Neuron (in vitro differentiated cells): ENCODE data around the gene CCDC154.

Experiments used
- H2AFZ ChIP-seq: one replicate; pipeline ENCODE4 v1.6.1; 2013; ENCODE audit warnings: low read depth, mild to moderate bottlenecking, inconsistent platforms, low read length, moderate library complexity
- H3K27me3 ChIP-seq: one replicate; pipeline ENCODE4 v1.6.1; 2013; ENCODE audit warnings: low read length; ENCODE audit not compliant: insufficient read depth
- H3K36me3 ChIP-seq: one replicate; pipeline ENCODE4 v1.6.1; 2013; ENCODE audit warnings: low read length; ENCODE audit not compliant: insufficient read depth
- H3K4me1 ChIP-seq: one replicate; pipeline ENCODE4 v1.6.1; 2013; ENCODE audit warnings: low read length; ENCODE audit not compliant: insufficient read depth
- H3K4me3 ChIP-seq: 2 replicates; pipeline ENCODE4 v1.5.1; 2013; ENCODE audit warnings: mild to moderate bottlenecking, low read length, moderate library complexity
- H3K9me3 ChIP-seq: one replicate; pipeline ENCODE4 v1.6.1; 2013; ENCODE audit warnings: low read length

The CCDC154 gene

DNA sequence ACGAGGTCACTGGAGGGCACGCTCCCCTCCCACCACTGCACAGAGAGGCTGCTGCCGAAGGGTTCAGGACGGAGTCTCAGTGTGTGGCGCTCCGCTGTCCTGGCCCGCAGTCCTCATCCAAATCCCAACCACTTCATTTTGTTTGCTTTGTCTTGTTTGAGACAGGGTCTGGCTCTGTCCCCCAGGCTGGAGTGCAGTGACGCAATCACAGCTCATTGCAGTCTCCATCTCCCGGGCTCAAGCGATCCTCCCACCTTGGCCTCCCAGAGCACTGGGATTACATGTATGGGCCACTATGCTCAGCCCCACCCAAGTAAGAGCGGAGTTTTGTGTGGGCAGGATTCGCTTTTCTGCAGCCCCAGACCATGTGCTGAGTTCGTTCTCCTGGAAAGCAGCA is 42.6 kb downstream of the CCDC154 start:
- Histone ChIP-seq H2AFZ (no peak overlapping the region), H3K9me3 (no peaks in the 10 kb centered on the region), H3K27me3 (no peaks in the 10 kb centered on the region), H3K4me1 (no peaks in the 10 kb centered on the region), H3K4me3 (no peak overlapping the region), H3K36me3 (peaks cover 39% of the 10 kb centered on the region)

DNA sequence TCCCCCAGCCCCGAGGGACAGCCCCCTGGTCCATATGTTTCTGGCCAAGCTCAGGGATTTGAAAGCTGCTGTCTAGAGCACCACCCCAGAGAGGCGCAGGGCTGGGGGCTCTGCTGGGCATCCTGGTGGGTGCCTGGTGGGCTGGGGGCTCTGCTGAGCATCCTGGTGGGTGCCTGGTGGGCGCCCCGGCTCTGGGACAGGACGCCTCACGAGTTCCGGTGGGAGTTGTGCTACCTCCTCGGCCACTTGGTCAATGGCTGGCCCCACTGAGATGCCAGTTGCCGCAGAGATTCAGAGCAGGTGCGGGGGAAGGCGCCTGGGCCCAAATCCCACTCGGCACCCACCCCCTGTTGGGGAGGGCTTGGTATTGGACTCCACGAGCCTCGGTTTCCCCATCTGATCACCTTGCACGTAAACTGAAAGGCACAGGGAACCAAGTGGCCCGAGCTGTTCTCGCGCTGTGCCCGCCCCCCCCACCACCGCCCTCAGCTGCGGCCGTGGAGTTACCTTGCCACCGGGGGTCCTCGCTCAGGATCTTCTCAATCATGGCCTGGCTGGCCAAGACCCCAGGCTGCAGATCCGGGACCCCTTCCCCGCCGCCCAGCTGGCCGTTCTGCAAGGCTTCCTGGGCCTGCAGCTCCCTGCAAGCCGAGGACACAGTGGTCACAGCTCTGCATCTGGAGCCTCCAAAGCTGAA is 43.1 kb downstream of the CCDC154 start:
- no peaks in the 10 kb centered on the region for H3K9me3 ChIP-seq
- H3K4me1 ChIP-seq, result no peaks in the 10 kb centered on the region
- H2AFZ ChIP-seq, result no peak overlapping the region
- H3K4me3 ChIP-seq, result no peak overlapping the region
- no peaks in the 10 kb centered on the region for H3K27me3 ChIP-seq
- peaks cover 40% of the 10 kb centered on the region for H3K36me3 ChIP-seq

GRCh38 chr16:1398826-1399581 is 45.4 kb downstream of the CCDC154 start:
- Histone ChIP-seq H3K36me3 (peaks cover 46% of the 10 kb centered on the region), H3K4me1 (no peaks in the 10 kb centered on the region), H3K27me3 (no peaks in the 10 kb centered on the region), H2AFZ (no peak overlapping the region), H3K4me3 (no peak overlapping the region), H3K9me3 (no peaks in the 10 kb centered on the region)

- H3K27me3 ChIP-seq, result no peaks in the 10 kb centered on the region
- no peaks in the 10 kb centered on the region for H3K9me3 ChIP-seq
- H3K4me3 ChIP-seq, result no peak overlapping the region
Measured at GRCh38 chr16:1398351-1398750, 46.0 kb downstream of the CCDC154 start.

GRCh38 chr16:1397779-1398178 is 46.6 kb downstream of the CCDC154 start:
- no peaks in the 10 kb centered on the region for H3K27me3 ChIP-seq
- no peaks in the 10 kb centered on the region for H3K4me1 ChIP-seq
- peaks cover 48% of the 10 kb centered on the region for H3K36me3 ChIP-seq
- no peaks in the 10 kb centered on the region for H3K9me3 ChIP-seq
- no peak overlapping the region for H2AFZ ChIP-seq
- H3K4me3 ChIP-seq, result no peak overlapping the region

More at GRCh38 chr16:1398351-1398750, 46.0 kb downstream of the CCDC154 start:
- Histone ChIP-seq H3K4me1 (no peaks in the 10 kb centered on the region), H3K36me3 (peaks cover 48% of the 10 kb centered on the region), H2AFZ (no peak overlapping the region)

DNA sequence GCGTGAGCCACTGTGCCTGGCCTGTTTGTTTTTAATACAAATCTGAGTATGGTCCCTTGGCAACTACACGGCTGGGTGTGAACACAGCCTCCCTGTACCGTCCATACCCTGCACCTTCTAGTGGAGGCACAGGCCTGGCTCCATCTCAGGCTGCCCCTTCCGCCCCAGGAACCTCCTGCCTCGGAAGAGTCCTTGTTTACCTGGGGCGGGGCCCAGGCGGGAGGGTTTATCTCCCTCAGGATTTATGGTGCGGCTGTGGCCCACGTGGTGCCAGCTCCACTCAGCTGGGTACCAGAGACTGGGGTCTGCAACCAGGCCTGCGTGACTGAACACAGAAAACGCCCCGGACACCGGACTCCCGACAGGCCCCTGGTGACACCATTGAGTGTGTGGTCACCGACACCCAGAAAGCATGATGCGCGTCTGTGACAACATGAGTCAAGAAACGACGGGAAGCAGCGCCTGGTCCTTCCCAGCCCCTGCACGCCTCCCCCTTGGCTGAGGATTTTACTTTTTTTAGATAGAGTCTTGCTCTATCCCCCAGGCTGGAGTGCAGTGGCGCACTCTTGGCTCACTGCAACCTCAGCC is 48.8 kb downstream of the CCDC154 start:
- H3K9me3 ChIP-seq, result no peaks in the 10 kb centered on the region
- H3K36me3 ChIP-seq, result peaks cover 49% of the 10 kb centered on the region
- no peak overlapping the region for H2AFZ ChIP-seq
- H3K4me1 ChIP-seq, result no peaks in the 10 kb centered on the region
- no peak overlapping the region for H3K4me3 ChIP-seq
- H3K27me3 ChIP-seq, result no peaks in the 10 kb centered on the region

- Histone ChIP-seq H3K9me3 (no peaks in the 10 kb centered on the region), H3K36me3 (peaks cover 52% of the 10 kb centered on the region), H3K27me3 (no peaks in the 10 kb centered on the region), H2AFZ (no peak overlapping the region), H3K4me1 (no peaks in the 10 kb centered on the region), H3K4me3 (no peak overlapping the region)
Measured at GRCh38 chr16:1394367-1394951, 49.9 kb downstream of the CCDC154 start.

DNA sequence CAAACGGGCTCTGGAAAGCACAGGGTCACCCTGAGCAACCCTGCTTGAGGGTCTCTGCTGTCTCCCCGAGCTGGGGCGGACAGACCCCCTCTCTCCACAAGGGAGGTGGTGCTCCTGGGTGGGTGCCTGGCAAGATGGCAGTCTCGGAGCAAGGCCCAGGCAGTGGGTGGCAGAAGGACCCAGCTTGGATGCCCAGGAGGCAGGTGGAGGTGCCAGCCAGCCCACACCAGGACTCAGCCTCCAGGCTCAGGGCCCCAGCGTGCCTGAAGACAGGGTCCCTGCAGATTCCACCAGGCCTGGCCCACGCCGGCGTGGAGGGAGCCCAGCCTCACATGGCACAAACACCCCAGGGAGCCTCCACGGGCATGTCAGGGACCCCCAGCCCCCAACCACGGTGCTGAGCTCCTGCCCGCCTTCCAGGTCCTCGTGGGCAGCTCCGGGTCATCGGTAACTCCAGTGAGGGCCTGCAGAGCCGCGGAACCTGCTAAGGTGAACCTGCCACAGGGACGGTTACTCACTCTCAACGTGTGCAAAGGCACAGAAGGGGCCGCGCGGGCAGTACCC is 50.7 kb downstream of the CCDC154 start:
- H3K27me3 ChIP-seq, result no peaks in the 10 kb centered on the region
- peaks cover 44% of the 10 kb centered on the region for H3K36me3 ChIP-seq
- H2AFZ ChIP-seq, result no peak overlapping the region
- H3K9me3 ChIP-seq, result no peaks in the 10 kb centered on the region
- no peak overlapping the region for H3K4me3 ChIP-seq
- no peaks in the 10 kb centered on the region for H3K4me1 ChIP-seq

DNA sequence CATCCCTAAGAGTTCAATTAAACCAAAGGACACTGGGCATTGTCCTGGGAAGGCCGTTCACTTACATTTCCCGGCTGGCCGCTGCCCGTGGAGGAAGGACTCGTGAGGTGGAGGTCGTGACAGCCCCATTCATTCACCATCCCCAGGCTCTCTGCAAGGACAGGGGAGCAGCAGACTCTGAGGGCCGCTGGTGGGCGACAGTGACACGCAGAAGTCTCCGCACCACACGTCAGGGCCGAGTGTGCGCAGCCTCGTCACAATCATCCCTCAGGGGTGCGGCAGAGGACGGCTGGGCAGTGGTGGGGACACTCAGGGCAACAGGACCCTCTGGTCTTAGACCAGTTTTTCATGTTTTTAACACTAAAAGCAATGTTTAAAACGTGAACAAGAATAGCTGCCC is 51.5 kb downstream of the CCDC154 start:
- H2AFZ ChIP-seq, result no peak overlapping the region
- H3K4me3 ChIP-seq, result no peak overlapping the region
- no peaks in the 10 kb centered on the region for H3K4me1 ChIP-seq
- H3K9me3 ChIP-seq, result no peaks in the 10 kb centered on the region
- peaks cover 47% of the 10 kb centered on the region for H3K36me3 ChIP-seq
- H3K27me3 ChIP-seq, result no peaks in the 10 kb centered on the region

DNA sequence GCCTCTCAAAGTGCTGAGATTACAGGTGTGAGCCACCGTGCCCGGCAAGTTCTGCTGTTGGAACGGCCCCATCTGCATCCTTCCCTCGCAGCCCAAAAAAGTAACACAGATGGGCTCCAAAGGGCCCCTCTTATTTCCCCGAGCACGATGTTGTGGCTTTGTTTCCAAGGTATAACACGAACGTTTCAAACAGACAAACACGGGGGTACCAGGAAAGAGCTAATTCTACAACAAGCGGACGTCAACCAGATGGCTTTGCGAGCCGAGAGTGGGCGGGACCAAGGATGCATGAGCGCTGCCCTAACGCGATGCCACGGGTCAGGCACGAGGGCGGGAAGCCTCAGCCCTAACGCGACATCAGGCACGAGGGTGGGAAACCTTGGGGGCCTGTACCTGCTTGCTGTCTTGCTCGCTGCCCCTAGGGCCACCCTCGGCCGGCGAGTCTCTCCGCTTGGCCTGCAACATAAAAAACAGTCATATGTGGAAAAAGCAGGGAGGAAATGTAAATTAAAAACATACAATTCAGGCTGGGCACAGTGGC is 54.0 kb downstream of the CCDC154 start:
- Histone ChIP-seq H3K4me1 (no peaks in the 10 kb centered on the region), H3K27me3 (no peaks in the 10 kb centered on the region), H3K9me3 (no peaks in the 10 kb centered on the region), H2AFZ (no peak overlapping the region), H3K36me3 (peaks cover 44% of the 10 kb centered on the region), H3K4me3 (no peak overlapping the region)

GRCh38 chr16:1389762-1390161 is 54.6 kb downstream of the CCDC154 start:
- no peaks in the 10 kb centered on the region for H3K4me1 ChIP-seq
- H2AFZ ChIP-seq, result no peak overlapping the region
- peaks cover 46% of the 10 kb centered on the region for H3K36me3 ChIP-seq

GRCh38 chr16:1387331-1387730 is 57.0 kb downstream of the CCDC154 start:
- peaks cover 28% of the 10 kb centered on the region for H3K36me3 ChIP-seq
- no peaks in the 10 kb centered on the region for H3K4me1 ChIP-seq
- H3K9me3 ChIP-seq, result no peaks in the 10 kb centered on the region
- no peak overlapping the region for H3K4me3 ChIP-seq
- H3K27me3 ChIP-seq, result no peaks in the 10 kb centered on the region
- no peak overlapping the region for H2AFZ ChIP-seq

More at GRCh38 chr16:1389762-1390161, 54.6 kb downstream of the CCDC154 start:
- H3K4me3 ChIP-seq, result no peak overlapping the region
- H3K9me3 ChIP-seq, result no peaks in the 10 kb centered on the region
- no peaks in the 10 kb centered on the region for H3K27me3 ChIP-seq
